Measurements from ENCODE around the gene CAP1. TPM values are rescaled to one million over a fixed set of nuclear protein-coding genes. Genes with fewer than 3 reads are reported as not detected.

Gene CAP1
- total RNA-seq, 1 experiment from 2014 or later: 255 TPM

- Histone ChIP-seq H3K14ac (ENCODE audit: insufficient read depth, low read length) (no peak overlapping the region), H2BK12ac (ENCODE audit: insufficient read length, low read depth, low read length) (no peak overlapping the region), H4K91ac (ENCODE audit: insufficient read length, low read depth, low read length) (no peak overlapping the region), H2BK5ac (ENCODE audit: insufficient read length, low read length) (no peak overlapping the region), H3K4ac (ENCODE audit: low read depth, low read length) (no peak overlapping the region), H4K5ac (ENCODE audit: insufficient read length, low read depth, low read length) (no peak overlapping the region), H2BK15ac (ENCODE audit: low read depth, low read length) (no peak overlapping the region), H3K56ac (ENCODE audit: insufficient read length, low read depth, low read length) (no peak overlapping the region), H3K9ac (ENCODE audit: extremely low read depth, insufficient read length, low read length) (no peak overlapping the region), H2AK5ac (ENCODE audit: insufficient read length, low read length) (no peak overlapping the region), H3K23ac (ENCODE audit: insufficient read length, low read depth, low read length) (no peak overlapping the region), H3K27ac (ENCODE audit: insufficient read length, low read depth, low read length) (no peak overlapping the region), H3K27me3 (ENCODE audit: insufficient read depth, low read length) (no peaks in the 10 kb centered on the region), H2BK20ac (ENCODE audit: low read depth, low read length, poor library complexity, severe bottlenecking) (no peak overlapping the region), H3K4me1 (ENCODE audit: insufficient read depth, low read length) (peaks cover 2% of the 10 kb centered on the region; the same call in 1 of the 2 replicates), H3K9me3 (ENCODE audit: control insufficient read depth, low read depth, low read length) (no peaks in the 10 kb centered on the region), H3K79me2 (ENCODE audit: insufficient read depth, low read length) (peaks cover 6% of the 10 kb centered on the region; the same call in 1 of the 2 replicates), H4K8ac (replicated peaks; ENCODE audit: insufficient read length, low read depth, low read length) (no peak overlapping the region), H3T11ph (ENCODE audit: low read length) (no peak overlapping the region), H2BK120ac (ENCODE audit: low read depth, low read length, poor library complexity, severe bottlenecking) (no peak overlapping the region), H2AFZ (ENCODE audit: low read length) (no peak overlapping the region), H3K18ac (ENCODE audit: insufficient read length, low read depth, low read length) (no peak overlapping the region), H4K20me1 (ENCODE audit: control insufficient read depth, insufficient read depth, insufficient read length) (no peaks in the 10 kb centered on the region), H3K4me2 (ENCODE audit: insufficient read depth, insufficient read length, low read length) (no peak overlapping the region), H3K79me1 (ENCODE audit: insufficient read depth, low read depth, low read length, poor library complexity, severe bottlenecking) (peaks cover 6% of the 10 kb centered on the region), H3K23me2 (ENCODE audit: insufficient read length, low read depth, low read length, poor library complexity, severe bottlenecking) (peaks cover 5% of the 10 kb centered on the region)
- no CpG with 5 or more reads among the region's 6 CpGs for WGBS (ENCODE audit: extremely low coverage, insufficient read length, low lambda C conversion rate)
- DNase-seq: no peak
- Mint-ChIP-seq H3K27ac (no peak overlapping the region), H3K27me3 (ENCODE audit: low read depth) (peaks cover 1% of the 10 kb centered on the region; the same call in 1 of the 2 replicates), H3K4me1 (peaks cover 6 to 16% of the 10 kb centered on the region in 2 experiments), H3K4me3 (no peak overlapping the region), H3K36me3 (ENCODE audit: insufficient read depth in 1 of 3, low read depth in 3 of 3) (peaks cover 19 to 40% (median 32%) of the 10 kb centered on the region in 3 experiments; a peak in 6 of 7 replicates), H3K9me3 (no peaks in the 10 kb centered on the region; a peak in 1 of 5 replicates)
- TF ChIP-seq, protein P1, sequence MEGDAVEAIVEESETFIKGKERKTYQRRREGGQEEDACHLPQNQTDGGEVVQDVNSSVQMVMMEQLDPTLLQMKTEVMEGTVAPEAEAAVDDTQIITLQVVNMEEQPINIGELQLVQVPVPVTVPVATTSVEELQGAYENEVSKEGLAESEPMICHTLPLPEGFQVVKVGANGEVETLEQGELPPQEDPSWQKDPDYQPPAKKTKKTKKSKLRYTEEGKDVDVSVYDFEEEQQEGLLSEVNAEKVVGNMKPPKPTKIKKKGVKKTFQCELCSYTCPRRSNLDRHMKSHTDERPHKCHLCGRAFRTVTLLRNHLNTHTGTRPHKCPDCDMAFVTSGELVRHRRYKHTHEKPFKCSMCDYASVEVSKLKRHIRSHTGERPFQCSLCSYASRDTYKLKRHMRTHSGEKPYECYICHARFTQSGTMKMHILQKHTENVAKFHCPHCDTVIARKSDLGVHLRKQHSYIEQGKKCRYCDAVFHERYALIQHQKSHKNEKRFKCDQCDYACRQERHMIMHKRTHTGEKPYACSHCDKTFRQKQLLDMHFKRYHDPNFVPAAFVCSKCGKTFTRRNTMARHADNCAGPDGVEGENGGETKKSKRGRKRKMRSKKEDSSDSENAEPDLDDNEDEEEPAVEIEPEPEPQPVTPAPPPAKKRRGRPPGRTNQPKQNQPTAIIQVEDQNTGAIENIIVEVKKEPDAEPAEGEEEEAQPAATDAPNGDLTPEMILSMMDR (conservative IDR thresholded peaks at IDR 0.05): no peak
These were observed 52.4 kb downstream of the CAP1 start for GRCh38 chr1:40092706-40093639.
